Measurements from ENCODE around the gene CPZ.

DNA sequence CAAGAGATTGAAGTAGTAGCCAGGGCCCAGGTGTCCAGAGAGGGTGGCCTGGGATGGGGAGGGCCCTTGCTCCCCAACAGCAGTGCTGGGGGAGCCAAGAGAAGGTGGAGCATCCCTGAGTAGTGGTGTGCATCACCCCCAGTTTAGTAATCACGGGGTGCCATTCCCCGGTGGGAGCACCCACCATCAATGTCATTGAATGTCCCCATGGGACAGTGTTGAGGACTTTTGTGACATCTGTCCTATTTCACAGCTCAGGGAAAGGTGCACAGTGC lies 4.4 kb upstream of the CPZ start:
- TF ChIP-seq POLR2AphosphoS5 (IDR thresholded peaks at IDR 0.05) (no peak), POLR2A (IDR thresholded peaks at IDR 0.05) (no peak)
- TF ChIP-seq, protein P1, sequence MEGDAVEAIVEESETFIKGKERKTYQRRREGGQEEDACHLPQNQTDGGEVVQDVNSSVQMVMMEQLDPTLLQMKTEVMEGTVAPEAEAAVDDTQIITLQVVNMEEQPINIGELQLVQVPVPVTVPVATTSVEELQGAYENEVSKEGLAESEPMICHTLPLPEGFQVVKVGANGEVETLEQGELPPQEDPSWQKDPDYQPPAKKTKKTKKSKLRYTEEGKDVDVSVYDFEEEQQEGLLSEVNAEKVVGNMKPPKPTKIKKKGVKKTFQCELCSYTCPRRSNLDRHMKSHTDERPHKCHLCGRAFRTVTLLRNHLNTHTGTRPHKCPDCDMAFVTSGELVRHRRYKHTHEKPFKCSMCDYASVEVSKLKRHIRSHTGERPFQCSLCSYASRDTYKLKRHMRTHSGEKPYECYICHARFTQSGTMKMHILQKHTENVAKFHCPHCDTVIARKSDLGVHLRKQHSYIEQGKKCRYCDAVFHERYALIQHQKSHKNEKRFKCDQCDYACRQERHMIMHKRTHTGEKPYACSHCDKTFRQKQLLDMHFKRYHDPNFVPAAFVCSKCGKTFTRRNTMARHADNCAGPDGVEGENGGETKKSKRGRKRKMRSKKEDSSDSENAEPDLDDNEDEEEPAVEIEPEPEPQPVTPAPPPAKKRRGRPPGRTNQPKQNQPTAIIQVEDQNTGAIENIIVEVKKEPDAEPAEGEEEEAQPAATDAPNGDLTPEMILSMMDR (IDR thresholded peaks at IDR 0.05) = no peak

Data from breast epithelium (tissue), 3 donors.